B cell (primary cell): Measurements from ENCODE around the gene WIPF1. TPM values are rescaled to one million over a fixed set of nuclear protein-coding genes. Genes with fewer than 3 reads are reported as not detected.
A peak's percentile ranks its signal among the peaks of the same experiment; 100 is the strongest.

ENCODE experiments used
- ATAC-seq: fragments of 200-7000 bp; cut with Tn5 transposase; one replicate; pipeline ENCODE4 v1.10.0; 2021; ENCODE audit warnings: low read depth, mild to moderate bottlenecking, moderate number of reproducible peaks, moderate library complexity
- CTCF ChIA-PET: fragments of 350-600 bp; sonication (Branson Sonifier 250); formaldehyde crosslinking; loops from one replicate; lab custom pipeline; 2021; ENCODE audit warnings: antibody characterized with exemption, inconsistent platforms; lab: Charles Lee
- POLR2A ChIA-PET: fragments of 350-600 bp; sonication (Branson Sonifier 250); formaldehyde crosslinking; loops from one replicate; lab custom pipeline; 2021; ENCODE audit warnings: antibody characterized with exemption; lab: Charles Lee
- DNase-seq: peaks from one replicate; pipeline ENCODE4 v3.0.0; 2013
- H2AFZ ChIP-seq: 2 replicates; pipeline ENCODE4 v1.6.1; 2012; ENCODE audit warnings: mild to moderate bottlenecking, low read depth, low read length; ENCODE audit not compliant: insufficient read depth, poor library complexity, severe bottlenecking
- H3K27ac ChIP-seq, 2 donors: 1 replicate in 1 of 2; 2 replicates in 1 of 2; pipeline ENCODE4 v1.5.1; 2012 to 2013; ENCODE audit warnings: low read length in 2 of 2, mild to moderate bottlenecking in 2 of 2, moderate library complexity in 1 of 2
- H3K27me3 ChIP-seq, 4 experiments: fragments of 200-600 bp in 1 of 4; sonication (generic) in 1 of 4; replicated peaks in 1 of 4; 1 replicate in 2 of 4; 2 replicates in 2 of 4; pipeline versions ENCODE4 v1.6.1 to v1.7.0; 2013 to 2016; ENCODE audit warnings: low read length in 3 of 4, mild to moderate bottlenecking in 2 of 4, mixed read lengths in 1 of 4, moderate library complexity in 1 of 4; ENCODE audit not compliant: insufficient read depth in 4 of 4, control insufficient read depth in 3 of 4; ENCODE audit errors: control extremely low read depth in 1 of 4
- H3K36me3 ChIP-seq, 2 experiments: replicated peaks in 1 of 2; 1 replicate in 1 of 2; 2 replicates in 1 of 2; pipeline versions ENCODE4 v1.6.1 to v1.7.1; 2013; ENCODE audit warnings: low read length in 1 of 2; ENCODE audit not compliant: insufficient read depth in 2 of 2, control insufficient read depth in 1 of 2; ENCODE audit errors: control extremely low read depth in 1 of 2, extremely low read depth in 1 of 2
- H3K4me1 ChIP-seq, 2 donors: fragments of 200-600 bp in 1 of 2; sonication (generic) in 1 of 2; 1 replicate in 1 of 2; 2 replicates in 1 of 2; pipeline versions ENCODE4 v1.5.1 to v1.6.1; 2013 to 2017; ENCODE audit warnings: low read length in 2 of 2; ENCODE audit not compliant: control insufficient read depth in 2 of 2, insufficient read depth in 2 of 2
- H3K4me2 ChIP-seq: replicated peaks from 2 replicates; pipeline ENCODE3; 2012; ENCODE audit warnings: mild to moderate bottlenecking, low read depth, low read length; ENCODE audit not compliant: poor library complexity, severe bottlenecking
- H3K4me3 ChIP-seq, 5 experiments: fragments of 200-600 bp in 1 of 5; sonication (generic) in 1 of 5; 1 replicate in 3 of 5; 2 replicates in 2 of 5; pipeline versions ENCODE4 v1.5.1 to v1.7.0; 2011 to 2016; ENCODE audit warnings: low read length in 4 of 5, mild to moderate bottlenecking in 4 of 5, low read depth in 2 of 5, control low read depth in 1 of 5, moderate library complexity in 1 of 5; ENCODE audit not compliant: insufficient read depth in 1 of 5; ENCODE audit errors: control extremely low read depth in 1 of 5, extremely low read depth in 1 of 5
- H3K79me2 ChIP-seq: fragments of 200-600 bp; sonication (generic); one replicate; pipeline ENCODE4 v1.6.0; 2016; ENCODE audit warnings: low read length; ENCODE audit not compliant: control insufficient read depth, insufficient read depth
- H3K9ac ChIP-seq: fragments of 200-600 bp; sonication (generic); 2 replicates; pipeline ENCODE4 v1.6.1; 2017; ENCODE audit warnings: mild to moderate bottlenecking, low read length, moderate library complexity
- H3K9me3 ChIP-seq, 3 donors: one replicate each; pipeline versions ENCODE4 v1.6.1 to v1.7.1; 2013; ENCODE audit warnings: low read length in 2 of 3; ENCODE audit not compliant: control insufficient read depth in 2 of 3, insufficient read depth in 1 of 3; ENCODE audit errors: control extremely low read depth in 1 of 3
- H4K20me1 ChIP-seq: 2 replicates; pipeline ENCODE4 v1.6.0; 2012; ENCODE audit warnings: mild to moderate bottlenecking, low read length; ENCODE audit not compliant: insufficient read depth, control insufficient read depth, poor library complexity, severe bottlenecking
- H3K27ac Mint-ChIP-seq: one replicate; pipeline ENCODE4 v1.8.0; 2021; ENCODE audit warnings: mixed read lengths
- H3K27me3 Mint-ChIP-seq: one replicate; pipeline ENCODE4 v1.8.0; 2021; ENCODE audit warnings: mixed read lengths
- H3K4me1 Mint-ChIP-seq: one replicate; pipeline ENCODE4 v1.8.0; 2021; ENCODE audit warnings: mixed read lengths
- H3K4me3 Mint-ChIP-seq: one replicate; pipeline ENCODE4 v1.8.0; 2021; ENCODE audit warnings: mixed read lengths
- H3K9me3 Mint-ChIP-seq: one replicate; pipeline ENCODE4 v1.8.0; 2022; ENCODE audit warnings: mixed read lengths; ENCODE audit not compliant: insufficient read depth
- EZH2 ChIP-seq: IDR thresholded peaks from 2 replicates; pipeline ENCODE4 v1.6.1; 2012; ENCODE audit warnings: borderline replicate concordance, low read depth, mild to moderate bottlenecking, moderate library complexity, low read length; ENCODE audit not compliant: insufficient read depth, poor library complexity, severe bottlenecking
- WGBS: methylation state at CpG from one replicate; pipeline ENCODE4 v1.1.5; 2013; ENCODE audit warnings: missing lambda C conversion rate; ENCODE audit not compliant: insufficient coverage; 5-methylcytosine and 5-hydroxymethylcytosine counted together
- intact Hi-C: fragments of 100-400 bp; cut with micrococcal nuclease; formaldehyde crosslinking; loops from one replicate; pipeline ENCODE4 v1.10.0; 2022
- polyA plus RNA-seq: library from polyadenylated mRNA; depleted of rRNA; stranded (reverse); fragments of >200 nt; gene quantifications from 2 replicates; pipeline ENCODE4 v1.2.3, GENCODE V29; 2012
- total RNA-seq, 2 donors: library from RNA; stranded (reverse); fragments of 120-200 nt in 1 of 2; gene quantifications; 1 replicate in 1 of 2; 2 replicates in 1 of 2; pipeline versions ENCODE4 v1.2.3 to v1.2.4, GENCODE V29; 2013 to 2022
- TF ChIP-seq, protein P1 (sequence below): fragments of 200-600 bp; IDR thresholded peaks from one replicate; pipeline ENCODE4 v1.8.0; 2022; ENCODE audit warnings: antibody characterized with exemption, mild to moderate bottlenecking

Gene WIPF1
- total and polyA plus RNA-seq, 2 donors (not counting 1 experiment from before 2014, with no cell fraction given) = 137 to 390 TPM

DNA sequence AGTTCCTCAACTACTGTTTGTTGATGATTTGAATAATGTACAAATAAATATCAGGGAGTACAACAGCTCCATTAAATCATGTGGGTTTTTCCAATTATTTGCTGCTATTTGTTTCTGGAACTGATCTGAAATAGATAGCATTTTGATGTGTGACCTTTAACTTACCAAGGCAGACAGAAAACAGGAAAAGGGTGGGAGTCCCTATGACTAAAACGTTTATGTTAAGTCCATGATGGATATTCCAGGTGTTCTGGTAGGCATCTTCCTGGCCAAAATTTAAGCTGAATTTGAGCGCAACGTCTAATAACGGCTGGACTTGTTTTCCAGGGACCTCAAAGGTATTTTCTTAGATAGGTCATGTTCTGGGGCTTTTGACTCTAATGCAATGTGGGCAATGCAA, 41.6 kb downstream of the WIPF1 start:
- TF ChIP-seq, protein P1, sequence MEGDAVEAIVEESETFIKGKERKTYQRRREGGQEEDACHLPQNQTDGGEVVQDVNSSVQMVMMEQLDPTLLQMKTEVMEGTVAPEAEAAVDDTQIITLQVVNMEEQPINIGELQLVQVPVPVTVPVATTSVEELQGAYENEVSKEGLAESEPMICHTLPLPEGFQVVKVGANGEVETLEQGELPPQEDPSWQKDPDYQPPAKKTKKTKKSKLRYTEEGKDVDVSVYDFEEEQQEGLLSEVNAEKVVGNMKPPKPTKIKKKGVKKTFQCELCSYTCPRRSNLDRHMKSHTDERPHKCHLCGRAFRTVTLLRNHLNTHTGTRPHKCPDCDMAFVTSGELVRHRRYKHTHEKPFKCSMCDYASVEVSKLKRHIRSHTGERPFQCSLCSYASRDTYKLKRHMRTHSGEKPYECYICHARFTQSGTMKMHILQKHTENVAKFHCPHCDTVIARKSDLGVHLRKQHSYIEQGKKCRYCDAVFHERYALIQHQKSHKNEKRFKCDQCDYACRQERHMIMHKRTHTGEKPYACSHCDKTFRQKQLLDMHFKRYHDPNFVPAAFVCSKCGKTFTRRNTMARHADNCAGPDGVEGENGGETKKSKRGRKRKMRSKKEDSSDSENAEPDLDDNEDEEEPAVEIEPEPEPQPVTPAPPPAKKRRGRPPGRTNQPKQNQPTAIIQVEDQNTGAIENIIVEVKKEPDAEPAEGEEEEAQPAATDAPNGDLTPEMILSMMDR = no peak
- TF ChIP-seq EZH2 = no peak
- Mint-ChIP-seq H3K27ac (no peak overlapping the region), H3K4me3 (no peak overlapping the region), H3K27me3 (no peaks in the 10 kb centered on the region), H3K9me3 (no peaks in the 10 kb centered on the region), H3K4me1 (peaks cover 35% of the 10 kb centered on the region)
- no peak overlapping the region for H3K4me2 ChIP-seq
- ATAC-seq = no peak
- peaks cover 0 to 2% (median 0%) of the 10 kb centered on the region in 3 donors for H3K9me3 ChIP-seq
- DNase-seq = no peak
- WGBS = 76% methylated on average over 4 of the region's 4 CpGs
- CTCF ChIA-PET = interaction anchor here (0.6 to 2.6 kb wide), 9 partner anchors 9 to 214 kb away, joined by 3 to 12 read pairs (median 4); no protein-coding TSS in a partner anchor
- no peak overlapping the region for H3K9ac ChIP-seq
- no peaks in the 10 kb centered on the region for H4K20me1 ChIP-seq
- H2AFZ ChIP-seq = no peak overlapping the region
- H3K79me2 ChIP-seq = no peaks in the 10 kb centered on the region
- H3K36me3 ChIP-seq = peaks cover 14 to 25% of the 10 kb centered on the region in 2 experiments
- POLR2A ChIA-PET = interaction anchor here (0.5 kb wide), 1 partner anchor 9 kb away, joined by 7 read pairs; no protein-coding TSS in a partner anchor
- H3K27me3 ChIP-seq = no peaks in the 10 kb centered on the region
- peaks cover 33 to 36% of the 10 kb centered on the region in 2 donors for H3K4me1 ChIP-seq
- intact Hi-C loops = loop anchor here (2.0 kb wide), 1 partner anchor 63 kb away; no protein-coding TSS in a partner anchor
- peak overlapping the region in 1 of 2 donors; percentile 77 for H3K27ac ChIP-seq
- no peak overlapping the region for H3K4me3 ChIP-seq

DNA sequence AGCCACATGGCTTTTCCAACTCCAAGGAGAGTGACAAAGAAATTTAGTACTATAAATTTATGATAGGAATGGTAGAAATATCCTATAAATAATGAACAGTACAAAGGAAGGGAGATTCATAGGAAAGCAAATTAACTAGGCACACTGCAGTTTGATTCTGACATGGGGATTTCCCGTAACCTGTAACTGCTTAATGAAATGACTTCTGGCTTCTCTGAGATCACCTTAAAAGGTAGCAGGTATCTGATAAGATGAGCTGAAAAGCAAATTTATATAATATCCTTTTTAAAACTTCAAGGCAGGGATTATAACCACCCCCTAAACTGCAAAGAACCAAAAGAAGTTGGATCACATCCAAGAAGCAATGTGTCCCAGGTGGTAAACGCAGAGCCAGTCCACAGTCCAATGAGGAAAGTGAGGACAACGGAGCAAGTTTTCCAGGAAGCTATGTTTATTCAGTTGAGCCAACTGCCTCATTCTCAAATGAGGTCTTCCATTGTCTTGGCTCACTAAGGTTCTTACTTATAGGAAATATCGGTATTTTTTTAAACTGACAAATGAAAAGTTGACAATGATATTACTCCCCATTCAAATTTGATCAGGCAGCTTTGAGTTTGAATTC, 43.0 kb downstream of the WIPF1 start:
- intact Hi-C loops = loop anchor here (2.0 kb wide), 1 partner anchor 62 kb away; no protein-coding TSS in a partner anchor
- DNase-seq (peak; percentile 48), ATAC-seq (peak; percentile 34)
- Histone ChIP-seq H3K27me3 (no peaks in the 10 kb centered on the region), H3K4me1 (peaks cover 33 to 36% of the 10 kb centered on the region in 2 donors), H3K27ac (peak overlapping the region; percentile 70 to 77), H3K79me2 (no peaks in the 10 kb centered on the region), H3K9ac (no peak overlapping the region), H2AFZ (no peak overlapping the region), H3K9me3 (peaks cover 0 to 2% (median 0%) of the 10 kb centered on the region in 3 donors), H3K36me3 (peaks cover 13 to 14% of the 10 kb centered on the region in 2 experiments), H3K4me3 (no peak overlapping the region), H4K20me1 (no peaks in the 10 kb centered on the region), H3K4me2 (peak overlapping the region; percentile 36)
- 82% methylated on average over 3 of the region's 4 CpGs for WGBS
- ChIA-PET POLR2A (interaction anchor here (0.6 to 0.7 kb wide), 2 partner anchors 15 to 43 kb away, joined by 3 to 4 read pairs; partner anchors contain the start of gene WIPF1), CTCF (interaction anchor here (1.0 to 2.6 kb wide), 8 partner anchors 8 to 134 kb away, joined by 3 to 12 read pairs (median 4); no protein-coding TSS in a partner anchor)
- H3K27me3 Mint-ChIP-seq = no peaks in the 10 kb centered on the region
- H3K4me1 Mint-ChIP-seq = peaks cover 38% of the 10 kb centered on the region
- TF ChIP-seq, protein P1 = no peak
- TF ChIP-seq EZH2 = no peak
- H3K27ac Mint-ChIP-seq = peak overlapping the region; percentile 92
- peak overlapping the region; percentile 75 for H3K4me3 Mint-ChIP-seq
- H3K9me3 Mint-ChIP-seq = no peaks in the 10 kb centered on the region
